Keratinocyte (primary cell): ENCODE data around the gene LRRC8D. TPM values are rescaled to one million over a fixed set of nuclear protein-coding genes. Genes with fewer than 3 reads are reported as not detected.

ENCODE experiments used
- DNase-seq: peaks from one replicate; pipeline ENCODE4 v3.0.0-alpha.2; 2011; ENCODE audit warnings: low read depth, missing footprints, low spot score
- FAIRE-seq: peaks from 2 replicates; lab custom pipeline; 2011; peaks lifted over from hg19 to GRCh38; lab: Jason Lieb, UNC
- H2AFZ ChIP-seq: 2 replicates; pipeline ENCODE4 v1.6.0; 2012; ENCODE audit warnings: low read length, control low read depth, inconsistent platforms; ENCODE audit not compliant: control insufficient read depth
- H3K27ac ChIP-seq: 2 replicates; pipeline ENCODE4 v1.5.1; 2011; ENCODE audit warnings: low read length; ENCODE audit not compliant: control insufficient read depth, insufficient read depth
- H3K27me3 ChIP-seq: 3 replicates; pipeline ENCODE4 v1.6.0; 2011; ENCODE audit warnings: low read length; ENCODE audit not compliant: control insufficient read depth, insufficient read depth; ENCODE audit errors: extremely low read depth
- H3K36me3 ChIP-seq, 2 experiments: 2 replicates in 1 of 2; 3 replicates in 1 of 2; pipeline ENCODE4 v1.5.1; 2011; ENCODE audit warnings: low read length in 2 of 2, mild to moderate bottlenecking in 1 of 2; ENCODE audit not compliant: control insufficient read depth in 2 of 2, insufficient read depth in 2 of 2; ENCODE audit errors: extremely low read depth in 1 of 2
- H3K4me1 ChIP-seq: 3 replicates; pipeline ENCODE4 v1.5.1; 2011; ENCODE audit warnings: low read length; ENCODE audit not compliant: control insufficient read depth, insufficient read depth; ENCODE audit errors: extremely low read depth
- H3K4me2 ChIP-seq: 3 replicates; pipeline ENCODE4 v1.6.0; 2011; ENCODE audit warnings: low read depth, low read length; ENCODE audit not compliant: control insufficient read depth, insufficient read depth; ENCODE audit errors: extremely low read depth
- H3K4me3 ChIP-seq, 3 experiments: fragments of 200-600 bp in 1 of 3; sonication (generic) in 1 of 3; 2 replicates in 2 of 3; 3 replicates in 1 of 3; pipeline ENCODE4 v1.5.1; 2011 to 2016; ENCODE audit warnings: low read length in 3 of 3, mild to moderate bottlenecking in 3 of 3, control low read depth in 2 of 3, inconsistent platforms in 1 of 3, low read depth in 1 of 3, mixed read lengths in 1 of 3, mixed run types in 1 of 3, moderate library complexity in 1 of 3; ENCODE audit not compliant: control insufficient read depth in 2 of 3, insufficient read depth in 2 of 3; ENCODE audit errors: extremely low read depth in 1 of 3
- H3K79me2 ChIP-seq: 2 replicates; pipeline ENCODE4 v1.6.0; 2012; ENCODE audit warnings: low read length; ENCODE audit not compliant: control insufficient read depth, insufficient read depth
- H3K9ac ChIP-seq: 3 replicates; pipeline ENCODE4 v1.6.0; 2011; ENCODE audit warnings: low read length; ENCODE audit not compliant: control insufficient read depth, insufficient read depth; ENCODE audit errors: extremely low read depth
- H3K9me1 ChIP-seq: 3 replicates; pipeline ENCODE4 v1.6.0; 2011; ENCODE audit warnings: low read length; ENCODE audit not compliant: control insufficient read depth, insufficient read depth; ENCODE audit errors: extremely low read depth
- H3K9me3 ChIP-seq: 2 replicates; pipeline ENCODE4 v1.5.1; 2012; ENCODE audit warnings: low read depth, low read length; ENCODE audit not compliant: control insufficient read depth
- H4K20me1 ChIP-seq: 3 replicates; pipeline ENCODE4 v1.6.0; 2011; ENCODE audit warnings: low read length; ENCODE audit not compliant: control insufficient read depth, insufficient read depth; ENCODE audit errors: extremely low read depth
- EZH2 ChIP-seq: IDR thresholded peaks from one replicate; pipeline ENCODE4 v1.6.1; 2012; ENCODE audit warnings: inconsistent platforms, mild to moderate bottlenecking, low read length, moderate library complexity
- dilution Hi-C: fragments of 300-500 bp; cut with MboI; formaldehyde crosslinking; loops from one replicate; pipeline ENCODE4 v1.7.0; 2020; ENCODE audit warnings: low sequenced_read_pairs; ENCODE audit not compliant: extremely low pct_ligation_motif_present
- polyA plus RNA-seq, 5 experiments: library from polyadenylated mRNA; depleted of rRNA in 3 of 5; stranded (reverse) in 3 of 5; stranded (forward) in 1 of 5; unstranded in 1 of 5; fragments of >200 nt; gene quantifications; 1 replicate in 1 of 5; 2 replicates in 3 of 5; 3 replicates in 1 of 5; pipeline versions ENCODE4 v1.2.1 to v1.2.3, GENCODE V29; 2011 to 2012; ENCODE audit warnings: missing spikeins in 2 of 5, low read depth in 1 of 5, low replicate concordance in 1 of 5
- TF ChIP-seq, protein P1 (sequence below), 3 experiments: IDR thresholded peaks in 1 of 3; conservative IDR thresholded peaks in 1 of 3; optimal IDR thresholded peaks in 1 of 3; 2 replicates in 2 of 3; 3 replicates in 1 of 3; pipeline versions ENCODE3 to v1.5.1; 2011; ENCODE audit warnings: low read length in 3 of 3, mild to moderate bottlenecking in 3 of 3, moderate library complexity in 2 of 3, control low read depth in 1 of 3, inconsistent platforms in 1 of 3; ENCODE audit not compliant: insufficient read depth in 2 of 3; ENCODE audit errors: extremely low read depth in 1 of 3

Gene LRRC8D
- polyA plus RNA-seq, 1 donor (not counting 4 experiments of a cell fraction or from before 2014, with no cell fraction given), result 54.7 TPM

DNA sequence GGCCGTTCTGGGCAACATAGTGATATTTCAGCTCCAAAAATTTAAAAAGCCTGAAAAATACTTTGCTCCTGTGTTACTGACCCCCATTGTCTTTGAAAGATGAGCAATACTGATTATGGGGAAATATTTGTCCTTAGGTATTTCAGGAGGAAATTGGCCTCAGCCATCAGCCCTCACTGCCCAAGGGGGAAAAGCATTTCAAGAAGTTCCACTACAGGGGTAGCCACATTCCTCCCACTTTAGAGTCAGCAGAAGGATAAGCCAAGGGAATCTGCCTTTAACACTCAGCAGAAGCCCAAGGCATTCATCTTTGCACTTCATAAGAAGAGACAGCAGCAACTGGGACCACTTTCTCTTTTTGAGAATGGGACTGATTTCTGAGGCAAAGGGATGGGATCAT lies 133.6 kb downstream of the LRRC8D start:
- dilution Hi-C loops, result no loop called here
- Histone ChIP-seq H4K20me1 (no peaks in the 10 kb centered on the region), H2AFZ (no peak overlapping the region), H3K9me3 (no peaks in the 10 kb centered on the region), H3K9me1 (no peaks in the 10 kb centered on the region), H3K4me1 (peaks cover 26% of the 10 kb centered on the region), H3K79me2 (no peaks in the 10 kb centered on the region), H3K9ac (no peak overlapping the region), H3K36me3 (no peaks in the 10 kb centered on the region), H3K27me3 (no peaks in the 10 kb centered on the region), H3K4me2 (no peak overlapping the region), H3K27ac (peak overlapping the region; percentile 75), H3K4me3 (no peak overlapping the region)
- TF ChIP-seq EZH2, result no peak
- TF ChIP-seq, protein P1, sequence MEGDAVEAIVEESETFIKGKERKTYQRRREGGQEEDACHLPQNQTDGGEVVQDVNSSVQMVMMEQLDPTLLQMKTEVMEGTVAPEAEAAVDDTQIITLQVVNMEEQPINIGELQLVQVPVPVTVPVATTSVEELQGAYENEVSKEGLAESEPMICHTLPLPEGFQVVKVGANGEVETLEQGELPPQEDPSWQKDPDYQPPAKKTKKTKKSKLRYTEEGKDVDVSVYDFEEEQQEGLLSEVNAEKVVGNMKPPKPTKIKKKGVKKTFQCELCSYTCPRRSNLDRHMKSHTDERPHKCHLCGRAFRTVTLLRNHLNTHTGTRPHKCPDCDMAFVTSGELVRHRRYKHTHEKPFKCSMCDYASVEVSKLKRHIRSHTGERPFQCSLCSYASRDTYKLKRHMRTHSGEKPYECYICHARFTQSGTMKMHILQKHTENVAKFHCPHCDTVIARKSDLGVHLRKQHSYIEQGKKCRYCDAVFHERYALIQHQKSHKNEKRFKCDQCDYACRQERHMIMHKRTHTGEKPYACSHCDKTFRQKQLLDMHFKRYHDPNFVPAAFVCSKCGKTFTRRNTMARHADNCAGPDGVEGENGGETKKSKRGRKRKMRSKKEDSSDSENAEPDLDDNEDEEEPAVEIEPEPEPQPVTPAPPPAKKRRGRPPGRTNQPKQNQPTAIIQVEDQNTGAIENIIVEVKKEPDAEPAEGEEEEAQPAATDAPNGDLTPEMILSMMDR (optimal IDR thresholded peaks at IDR 0.05 in 1 of 3, IDR thresholded peaks at IDR 0.05 in 1 of 3, conservative IDR thresholded peaks at IDR 0.05 in 1 of 3; ENCODE audit: extremely low read depth in 1 of 3, insufficient read depth in 2 of 3, low read length in 3 of 3), result no peak
- DNase-seq (no peak), FAIRE-seq (no peak)

- dilution Hi-C loops, result no loop called here
- no peak overlapping the region for H3K9ac ChIP-seq
- H3K79me2 ChIP-seq, result no peaks in the 10 kb centered on the region
- no peaks in the 10 kb centered on the region for H3K36me3 ChIP-seq
- FAIRE-seq, result no peak
- H3K27me3 ChIP-seq, result no peaks in the 10 kb centered on the region
- TF ChIP-seq, protein P1 (optimal IDR thresholded peaks at IDR 0.05 in 1 of 3, IDR thresholded peaks at IDR 0.05 in 1 of 3, conservative IDR thresholded peaks at IDR 0.05 in 1 of 3; ENCODE audit: extremely low read depth in 1 of 3, insufficient read depth in 2 of 3, low read length in 3 of 3), result no peak
- TF ChIP-seq EZH2, result no peak
- H4K20me1 ChIP-seq, result no peaks in the 10 kb centered on the region
- no peak overlapping the region for H3K4me3 ChIP-seq
- no peak overlapping the region for H3K4me2 ChIP-seq
- no peaks in the 10 kb centered on the region for H3K9me3 ChIP-seq
- no peak overlapping the region for H2AFZ ChIP-seq
- H3K4me1 ChIP-seq, result peaks cover 26% of the 10 kb centered on the region
- DNase-seq, result no peak
- no peak overlapping the region for H3K27ac ChIP-seq
- no peaks in the 10 kb centered on the region for H3K9me1 ChIP-seq
Measured at GRCh38 chr1:89955311-89956205, 134.7 kb downstream of the LRRC8D start.
